GM19193 (cell line): ENCODE data around the gene GCDH.
A peak's percentile ranks its signal among the peaks of the same experiment; 100 is the strongest.

Experiments
- POLR2A ChIP-seq: IDR thresholded peaks from 4 replicates; pipeline ENCODE4 v1.6.1; 2011; ENCODE audit not compliant: insufficient read depth, insufficient read length; ENCODE audit errors: extremely low read depth

Gene GCDH

DNA sequence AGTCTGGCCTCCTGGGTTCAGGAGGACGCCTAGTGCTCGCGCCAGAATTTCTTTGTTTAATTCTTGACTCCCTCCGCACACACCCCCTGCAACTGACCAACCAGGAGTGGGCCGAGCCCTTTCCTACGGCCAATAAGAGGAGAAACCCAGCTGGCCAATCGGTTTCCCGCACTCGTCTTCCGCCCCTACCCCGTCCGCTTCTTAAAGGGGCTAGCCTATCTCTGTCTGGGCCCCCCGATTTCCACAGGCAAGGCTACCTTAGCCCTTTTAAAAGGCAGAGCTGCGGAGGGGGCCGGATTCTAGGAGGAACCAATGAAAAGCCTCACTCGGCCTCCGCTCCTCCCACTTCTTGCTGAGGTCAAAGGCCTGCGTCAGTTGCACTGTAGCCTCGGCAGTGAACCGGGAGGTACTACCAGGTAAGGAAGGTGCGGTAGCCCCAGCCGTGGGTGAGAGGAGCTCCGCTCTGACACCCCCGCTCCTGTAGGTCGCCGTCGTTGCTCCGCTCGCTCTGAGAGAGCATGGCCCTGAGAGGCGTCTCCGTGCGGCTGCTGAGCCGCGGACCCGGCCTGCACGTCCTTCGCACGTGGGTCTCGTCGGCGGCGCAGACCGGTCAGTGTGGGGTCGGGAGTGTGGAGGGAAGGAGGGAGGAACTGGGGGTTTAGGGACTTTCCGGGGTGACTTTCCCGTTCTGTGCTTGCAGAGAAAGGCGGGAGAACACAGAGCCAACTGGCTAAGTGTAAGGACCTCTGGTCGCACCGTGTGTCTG is at the start of gene GCDH:
Gene GCDH, plus strand, starts transcription at position 374 of the 766 bp plus-strand sequence. Its CDS starts 145 bp downstream, at position 519.
- TF ChIP-seq POLR2A: peak; percentile 85

DNA sequence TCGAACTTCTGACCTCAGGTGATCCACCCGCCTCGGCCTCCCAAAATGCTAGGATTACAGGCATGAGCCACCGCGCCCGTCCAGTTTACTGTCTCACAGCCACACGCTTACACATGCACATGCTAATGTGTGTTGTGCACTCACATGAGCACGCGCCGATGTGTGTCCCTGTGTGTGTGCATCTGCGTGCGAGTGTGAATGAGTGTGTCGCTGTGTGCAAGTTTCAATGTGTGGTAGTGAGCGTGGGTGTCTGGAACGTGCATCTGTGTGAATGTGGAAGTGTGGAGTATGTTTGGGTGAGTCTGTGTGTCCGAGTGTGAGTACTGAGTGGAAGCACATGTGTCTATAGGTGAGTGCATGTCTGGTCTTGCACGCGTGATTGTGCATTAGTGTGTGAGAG is 48.4 kb upstream of the GCDH start:
- TF ChIP-seq POLR2A: no peak

GRCh38 chr19:12843328-12843727 is 47.6 kb upstream of the GCDH start:
- TF ChIP-seq POLR2A: no peak

DNA sequence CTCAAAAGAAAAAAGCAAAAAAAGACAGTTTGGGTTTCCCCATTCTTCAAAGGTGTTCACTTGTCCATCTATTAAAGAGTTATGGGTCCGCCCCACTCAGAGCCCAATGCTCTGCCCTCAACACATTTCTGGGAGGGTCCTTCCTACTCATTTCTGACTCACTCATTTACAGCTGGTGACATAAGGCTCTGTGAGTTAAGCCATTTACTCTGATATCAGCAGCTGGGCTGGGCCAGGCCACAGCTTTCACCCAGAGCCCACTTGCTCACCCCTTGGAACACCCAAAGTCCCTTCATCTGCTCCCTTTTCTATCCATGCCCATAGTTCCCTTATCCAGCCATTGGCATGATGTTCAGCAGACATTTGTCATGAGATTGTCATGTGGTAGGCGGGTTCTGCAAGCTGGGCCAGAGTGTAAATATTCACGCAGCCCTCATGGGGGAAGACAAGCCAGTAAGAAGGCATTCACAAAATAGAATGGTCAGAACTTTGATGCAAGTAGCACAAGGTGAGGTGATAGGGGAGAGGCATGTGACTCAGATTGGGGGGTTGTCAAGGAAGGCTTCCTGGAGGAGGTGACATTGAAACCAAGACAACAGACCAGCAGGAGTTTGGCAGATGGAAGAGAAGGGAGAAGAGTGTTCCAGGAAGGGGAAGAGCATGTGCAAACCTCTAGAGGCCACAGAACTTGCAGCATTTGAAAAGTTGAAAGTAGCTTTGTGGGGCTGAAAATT is 46.8 kb upstream of the GCDH start:
- no peak for TF ChIP-seq POLR2A

- no peak for TF ChIP-seq POLR2A
These were observed 43.5 kb upstream of the GCDH start for GRCh38 chr19:12847159-12848139.

GRCh38 chr19:12856653-12857052 is 34.3 kb upstream of the GCDH start:
- TF ChIP-seq POLR2A: no peak

- TF ChIP-seq POLR2A: no peak
These were observed 32.7 kb upstream of the GCDH start for GRCh38 chr19:12858041-12858928.

DNA sequence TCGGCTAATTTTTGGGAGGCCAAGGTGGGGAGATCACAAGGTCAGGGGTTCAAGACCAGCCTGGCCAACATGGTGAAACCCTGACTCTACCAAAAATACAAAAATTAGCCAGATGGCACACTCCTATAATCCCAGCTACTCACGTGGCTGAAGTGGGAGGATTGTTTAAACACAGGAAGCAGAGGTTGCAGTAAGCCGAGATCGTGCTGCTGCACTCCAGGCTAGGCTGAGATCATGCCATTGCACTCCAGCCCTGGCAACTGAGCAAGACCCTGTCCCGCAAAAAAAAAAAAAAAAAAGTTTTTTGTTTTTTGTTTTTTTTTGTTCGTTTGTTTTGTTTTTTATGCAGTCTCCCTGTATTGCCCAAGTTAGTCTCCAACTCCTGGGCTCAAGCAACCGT is 31.4 kb upstream of the GCDH start:
- no peak for TF ChIP-seq POLR2A

DNA sequence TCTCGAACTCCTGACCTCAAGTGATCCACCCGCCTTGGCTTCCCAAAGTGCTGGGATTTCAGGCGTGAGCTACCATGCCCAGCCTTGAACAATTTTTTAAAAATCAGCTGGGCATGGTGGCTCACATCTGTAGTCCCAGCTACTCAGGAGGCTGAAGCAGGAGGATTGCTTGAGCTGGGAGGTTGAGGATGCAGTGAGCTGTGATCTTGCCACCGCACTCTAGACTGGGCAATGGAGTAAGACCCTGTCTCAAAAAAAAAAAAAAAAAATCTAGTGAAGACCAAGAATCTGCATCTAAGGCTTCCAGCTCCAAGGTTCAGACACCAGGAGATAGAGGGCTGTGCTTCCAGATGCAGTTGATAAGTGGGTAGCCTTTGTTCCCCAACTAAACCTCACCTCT is 26.8 kb upstream of the GCDH start:
- TF ChIP-seq POLR2A: no peak

GRCh38 chr19:12864721-12865715 is 25.9 kb upstream of the GCDH start:
- no peak for TF ChIP-seq POLR2A

GRCh38 chr19:12865746-12866415 is 25.1 kb upstream of the GCDH start:
- no peak for TF ChIP-seq POLR2A

DNA sequence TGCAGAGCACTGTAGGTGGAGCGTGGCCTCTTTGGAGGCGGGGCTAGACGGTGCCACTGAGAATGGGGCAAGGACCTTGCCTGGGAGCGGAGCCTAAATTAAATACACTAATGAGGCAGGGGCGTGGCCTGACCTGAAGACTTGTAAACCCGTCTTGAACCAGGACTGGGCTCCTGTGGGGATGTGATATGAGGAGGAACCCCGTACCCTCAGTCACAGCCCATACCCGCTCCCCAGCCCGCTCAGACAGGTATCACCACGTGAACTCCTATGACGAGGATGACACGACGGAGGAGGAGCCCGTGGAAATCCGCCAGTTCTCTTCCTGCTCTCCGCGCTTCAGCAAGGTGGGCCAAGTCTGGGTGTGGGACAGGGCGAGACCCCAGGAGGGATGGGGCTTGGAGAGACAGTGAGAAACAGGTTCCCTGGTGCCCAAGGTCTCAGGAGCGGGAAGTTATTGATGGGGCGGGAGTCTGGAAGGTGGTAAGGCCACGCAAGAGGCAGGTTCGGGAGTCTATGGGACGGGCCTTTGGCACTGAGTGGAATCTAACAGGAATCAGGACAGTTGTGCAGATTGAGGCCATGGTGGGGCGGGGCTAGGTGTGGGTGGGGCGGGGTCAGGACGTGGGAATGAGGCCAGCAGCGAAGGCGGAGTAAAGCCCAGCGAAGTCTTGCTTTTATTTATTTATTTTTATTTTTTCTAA is 24.4 kb upstream of the GCDH start:
- no peak for TF ChIP-seq POLR2A
